Left ventricle myocardium inferior (tissue), 1 donor: Measurements from ENCODE around the gene SUFU. TPM values are rescaled to one million over a fixed set of nuclear protein-coding genes. Genes with fewer than 3 reads are reported as not detected.

Experiments
- DNase-seq: peaks from one replicate; pipeline ENCODE4 v3.0.0-alpha.2; 2020
- H3K27ac ChIP-seq: fragments of 200-600 bp; replicated peaks from 2 replicates; pipeline ENCODE4 v1.8.0; 2021
- H3K27me3 ChIP-seq: fragments of 200-600 bp; 2 replicates; pipeline ENCODE4 v1.8.0; 2021; ENCODE audit warnings: low read depth
- H3K36me3 ChIP-seq: fragments of 200-600 bp; 2 replicates; pipeline ENCODE4 v1.8.0; 2021
- H3K4me1 ChIP-seq: fragments of 200-600 bp; 2 replicates; pipeline ENCODE4 v1.8.0; 2021
- H3K4me3 ChIP-seq: fragments of 200-600 bp; 2 replicates; pipeline ENCODE4 v1.8.0; 2021; ENCODE audit warnings: mild to moderate bottlenecking, moderate library complexity
- H3K9me3 ChIP-seq: fragments of 200-600 bp; replicated peaks from 2 replicates; pipeline ENCODE4 v1.8.0; 2021
- intact Hi-C: fragments of 100-400 bp; cut with micrococcal nuclease; formaldehyde crosslinking; loops from one replicate; pipeline ENCODE4 v1.11.0; 2022
- total RNA-seq: library from RNA; stranded (reverse); fragmentation: NEBNext Ultra II Directional; extraction: Animal tissue kit (Norgen Biotek cat#: 25700); gene quantifications from one replicate; pipeline ENCODE4 v1.2.1, GENCODE V29; 2021
- TF ChIP-seq, protein P1 (sequence below): fragments of 200-600 bp; IDR thresholded peaks from 2 replicates; pipeline ENCODE4 v1.8.0; 2021; ENCODE audit warnings: antibody characterized with exemption, mild to moderate bottlenecking, borderline replicate concordance
- donor health status: DM: no; HTN: yes; CAD: no; lungs with severe emphysema.

SUFU gene
- total RNA-seq, 1 donor from 2014 or later: 7.9 TPM

DNA sequence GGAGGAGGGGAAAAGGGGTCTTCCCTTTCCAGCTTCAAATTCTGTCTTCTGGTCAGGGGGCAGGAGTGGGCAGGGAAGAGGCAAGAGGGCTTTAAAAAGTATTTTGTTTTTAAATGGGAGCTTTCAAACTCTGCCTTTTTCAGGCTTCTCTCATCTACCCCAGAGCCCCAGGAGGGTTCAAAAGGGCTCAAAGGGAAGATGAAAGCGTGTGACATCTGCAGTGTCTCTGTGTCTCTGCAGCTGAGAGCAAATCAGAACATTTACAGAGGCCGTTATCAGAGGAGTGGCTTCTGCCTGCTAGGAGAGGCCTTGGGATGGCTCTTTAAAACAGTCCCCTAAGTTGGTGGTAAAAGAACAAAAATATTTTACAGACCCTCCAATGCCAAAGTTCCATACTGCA, 170.8 kb downstream of the SUFU start:
- no peaks in the 10 kb centered on the region for H3K27me3 ChIP-seq
- no peaks in the 10 kb centered on the region for H3K36me3 ChIP-seq
- H3K27ac ChIP-seq: peak overlapping the region; percentile 93
- intact Hi-C loops: no loop called here
- no peaks in the 10 kb centered on the region for H3K9me3 ChIP-seq
- TF ChIP-seq, protein P1, sequence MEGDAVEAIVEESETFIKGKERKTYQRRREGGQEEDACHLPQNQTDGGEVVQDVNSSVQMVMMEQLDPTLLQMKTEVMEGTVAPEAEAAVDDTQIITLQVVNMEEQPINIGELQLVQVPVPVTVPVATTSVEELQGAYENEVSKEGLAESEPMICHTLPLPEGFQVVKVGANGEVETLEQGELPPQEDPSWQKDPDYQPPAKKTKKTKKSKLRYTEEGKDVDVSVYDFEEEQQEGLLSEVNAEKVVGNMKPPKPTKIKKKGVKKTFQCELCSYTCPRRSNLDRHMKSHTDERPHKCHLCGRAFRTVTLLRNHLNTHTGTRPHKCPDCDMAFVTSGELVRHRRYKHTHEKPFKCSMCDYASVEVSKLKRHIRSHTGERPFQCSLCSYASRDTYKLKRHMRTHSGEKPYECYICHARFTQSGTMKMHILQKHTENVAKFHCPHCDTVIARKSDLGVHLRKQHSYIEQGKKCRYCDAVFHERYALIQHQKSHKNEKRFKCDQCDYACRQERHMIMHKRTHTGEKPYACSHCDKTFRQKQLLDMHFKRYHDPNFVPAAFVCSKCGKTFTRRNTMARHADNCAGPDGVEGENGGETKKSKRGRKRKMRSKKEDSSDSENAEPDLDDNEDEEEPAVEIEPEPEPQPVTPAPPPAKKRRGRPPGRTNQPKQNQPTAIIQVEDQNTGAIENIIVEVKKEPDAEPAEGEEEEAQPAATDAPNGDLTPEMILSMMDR: no peak
- H3K4me1 ChIP-seq: peaks cover 100% of the 10 kb centered on the region
- no peak for DNase-seq
- peak overlapping the region; percentile 53 for H3K4me3 ChIP-seq

DNA sequence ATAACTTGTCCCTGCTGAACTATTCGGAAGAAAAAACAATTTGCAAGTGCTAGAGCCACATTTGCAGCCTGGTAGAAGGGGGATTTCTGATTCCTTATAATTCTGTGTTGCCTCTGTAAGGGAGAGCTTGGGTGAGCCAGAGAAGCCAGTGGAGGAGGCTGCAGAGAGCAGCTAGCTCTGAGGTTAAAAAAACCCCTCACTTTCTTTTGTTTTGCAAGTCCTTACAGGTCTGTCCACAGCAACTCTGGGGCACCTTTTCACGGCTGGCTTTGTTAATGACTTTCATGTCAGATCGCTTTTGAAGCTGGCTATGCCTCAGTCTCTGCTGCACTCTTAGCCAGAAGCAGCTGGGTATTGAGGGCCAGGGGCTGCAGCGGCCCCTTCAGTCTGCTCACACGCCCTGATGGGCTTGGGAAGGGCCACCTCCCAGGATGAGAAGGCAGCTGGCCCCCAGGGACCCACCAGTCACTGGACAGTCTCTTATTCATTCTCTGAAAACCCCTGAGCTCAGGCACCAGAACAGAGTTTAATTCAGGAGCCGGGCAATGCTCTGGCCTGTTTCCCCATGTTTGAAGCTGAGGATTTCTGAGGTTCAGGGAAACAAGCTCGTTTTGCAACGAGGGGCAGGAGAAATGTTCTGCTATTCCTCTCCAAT, 171.4 kb downstream of the SUFU start:
- H3K27me3 ChIP-seq: no peaks in the 10 kb centered on the region
- no peaks in the 10 kb centered on the region for H3K9me3 ChIP-seq
- H3K4me1 ChIP-seq: peaks cover 96% of the 10 kb centered on the region
- peak overlapping the region; percentile 53 for H3K4me3 ChIP-seq
- H3K36me3 ChIP-seq: no peaks in the 10 kb centered on the region
- peak overlapping the region; percentile 93 for H3K27ac ChIP-seq
- intact Hi-C loops: no loop called here
- TF ChIP-seq, protein P1: no peak
- DNase-seq: no peak

DNA sequence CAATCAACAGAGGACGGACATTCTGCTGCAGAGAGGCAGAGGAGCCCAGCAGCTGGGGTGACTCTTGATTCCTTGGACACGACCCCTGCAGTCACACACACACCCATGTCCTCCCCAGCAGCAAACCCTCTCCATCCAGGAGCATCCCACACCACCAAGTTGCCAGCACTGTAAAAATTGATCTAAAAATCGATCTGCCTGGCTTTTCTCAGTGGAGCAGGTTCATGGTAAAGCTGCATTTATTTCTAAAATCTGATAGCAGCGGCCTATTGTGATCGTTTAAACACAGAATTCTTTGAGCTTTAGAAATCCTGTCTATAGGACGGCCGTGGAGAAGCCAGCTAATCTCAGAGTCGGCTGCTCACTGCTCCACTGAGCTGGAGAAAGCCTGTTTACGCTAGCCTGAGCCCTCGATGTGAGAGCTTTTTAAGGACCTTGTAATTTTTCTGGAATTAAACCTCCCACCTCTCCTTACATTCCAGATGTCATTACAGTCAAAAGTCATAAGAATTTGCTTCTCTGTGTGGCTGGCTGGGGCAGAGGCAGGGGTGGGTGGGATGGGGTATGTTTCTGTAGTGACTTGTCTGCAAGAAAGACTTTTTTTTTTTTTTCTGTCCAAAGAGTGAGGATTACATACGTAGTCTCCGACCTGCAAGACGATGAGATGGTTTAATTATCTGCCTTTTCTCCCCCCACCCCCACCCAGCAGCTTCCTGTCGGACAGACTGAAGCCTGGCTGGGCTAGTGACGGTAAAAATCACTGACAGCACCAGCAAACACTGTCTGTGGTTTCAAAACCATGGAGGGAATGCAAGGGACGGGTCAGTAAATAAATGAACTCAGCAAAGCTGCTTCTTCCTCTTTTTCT, 172.1 kb downstream of the SUFU start:
- Histone ChIP-seq H3K4me1 (peaks cover 89% of the 10 kb centered on the region), H3K4me3 (no peak overlapping the region), H3K27me3 (no peaks in the 10 kb centered on the region), H3K9me3 (no peaks in the 10 kb centered on the region), H3K36me3 (no peaks in the 10 kb centered on the region), H3K27ac (peak overlapping the region; percentile 93)
- intact Hi-C loops: no loop called here
- DNase-seq: no peak
- TF ChIP-seq, protein P1: no peak

DNA sequence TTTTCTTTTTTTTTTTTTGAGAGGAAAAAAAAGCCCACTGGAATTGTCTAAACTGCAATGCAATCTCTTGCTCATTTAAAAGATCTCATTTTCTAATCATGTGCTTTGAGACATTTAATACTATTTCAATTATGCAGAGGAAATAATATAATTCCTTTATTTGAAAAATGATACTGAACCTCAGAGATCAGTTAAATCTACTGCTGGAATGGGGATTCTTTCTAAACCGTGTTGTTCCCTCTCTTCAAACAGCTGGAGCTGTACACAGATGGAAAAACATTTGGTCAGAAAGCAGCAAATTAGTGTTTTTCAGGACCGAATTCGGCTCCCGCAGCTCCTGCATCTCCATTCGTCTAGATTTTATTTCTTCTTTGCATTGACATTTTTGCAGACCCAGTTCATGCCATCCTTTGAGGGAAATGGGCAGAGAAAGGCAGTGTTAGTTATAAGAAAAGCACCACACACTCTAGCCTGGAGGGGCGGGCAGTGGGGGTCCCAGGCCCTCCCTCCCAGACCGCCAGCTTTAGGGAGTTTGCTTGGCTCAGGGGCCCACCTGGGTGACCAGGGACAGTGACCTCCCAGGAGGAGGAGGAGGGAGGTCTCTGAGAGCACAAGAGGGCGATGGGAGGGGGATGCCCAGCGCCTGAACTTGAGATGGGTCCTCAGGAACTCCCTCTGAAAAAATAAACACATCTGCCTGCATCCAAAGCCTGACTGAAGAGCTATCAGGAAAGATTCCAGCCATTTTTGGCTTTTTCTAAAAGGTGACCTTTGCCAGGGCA, 173.0 kb downstream of the SUFU start:
- H3K9me3 ChIP-seq: no peaks in the 10 kb centered on the region
- H3K4me1 ChIP-seq: peaks cover 80% of the 10 kb centered on the region
- TF ChIP-seq, protein P1: no peak
- intact Hi-C loops: no loop called here
- H3K27ac ChIP-seq: peak overlapping the region; percentile 93
- peaks cover 4% of the 10 kb centered on the region for H3K36me3 ChIP-seq
- no peak overlapping the region for H3K4me3 ChIP-seq
- no peak for DNase-seq
- no peaks in the 10 kb centered on the region for H3K27me3 ChIP-seq

DNA sequence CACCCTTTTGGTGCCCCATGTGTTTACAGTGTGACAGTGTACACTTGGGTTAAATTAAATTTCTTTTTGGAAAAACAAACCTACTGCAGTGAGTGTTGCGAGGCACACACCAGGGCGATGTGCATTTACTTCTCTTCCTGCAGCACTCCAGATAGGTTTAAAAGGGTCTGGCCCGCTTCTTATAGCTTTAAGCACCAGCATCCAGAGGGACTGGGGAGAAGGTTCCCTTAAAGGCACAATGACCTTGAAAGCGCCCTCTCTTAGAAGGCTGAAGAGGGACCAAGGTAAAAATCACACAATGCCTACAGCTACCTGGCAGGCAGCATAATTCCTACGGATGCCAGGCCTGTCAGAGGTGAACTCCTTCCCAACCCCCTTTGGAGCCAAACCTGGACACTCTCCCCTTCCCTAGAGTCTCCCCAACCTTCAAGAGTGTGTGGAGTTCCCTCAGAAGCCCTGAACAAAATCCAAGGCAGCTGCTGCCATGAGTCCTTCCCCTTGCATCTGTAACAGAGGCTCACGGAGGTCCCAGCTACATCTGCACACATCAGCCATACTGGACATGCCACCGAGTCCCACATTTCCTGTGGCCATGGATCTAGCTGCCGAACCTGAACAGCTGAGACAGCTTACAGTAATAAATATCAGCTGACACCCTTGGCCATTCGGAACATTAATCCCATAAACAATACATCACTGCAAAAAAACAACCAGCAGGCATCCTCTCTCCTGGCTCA, 173.7 kb downstream of the SUFU start:
- H3K9me3 ChIP-seq: no peaks in the 10 kb centered on the region
- intact Hi-C loops: no loop called here
- H3K36me3 ChIP-seq: peaks cover 10% of the 10 kb centered on the region
- H3K4me1 ChIP-seq: peaks cover 73% of the 10 kb centered on the region
- TF ChIP-seq, protein P1: no peak
- no peaks in the 10 kb centered on the region for H3K27me3 ChIP-seq
- DNase-seq: no peak
- no peak overlapping the region for H3K4me3 ChIP-seq
- peak overlapping the region; percentile 93 for H3K27ac ChIP-seq
